Measurements from ENCODE around the gene CCR4.
A peak's percentile ranks its signal among the peaks of the same experiment; 100 is the strongest.
"Not testable (repeated sequence)": the region's sequence is repeated elsewhere in the genome, so short reads cannot be mapped to it uniquely, and the experiment has no call there.

The CCR4 gene

DNA sequence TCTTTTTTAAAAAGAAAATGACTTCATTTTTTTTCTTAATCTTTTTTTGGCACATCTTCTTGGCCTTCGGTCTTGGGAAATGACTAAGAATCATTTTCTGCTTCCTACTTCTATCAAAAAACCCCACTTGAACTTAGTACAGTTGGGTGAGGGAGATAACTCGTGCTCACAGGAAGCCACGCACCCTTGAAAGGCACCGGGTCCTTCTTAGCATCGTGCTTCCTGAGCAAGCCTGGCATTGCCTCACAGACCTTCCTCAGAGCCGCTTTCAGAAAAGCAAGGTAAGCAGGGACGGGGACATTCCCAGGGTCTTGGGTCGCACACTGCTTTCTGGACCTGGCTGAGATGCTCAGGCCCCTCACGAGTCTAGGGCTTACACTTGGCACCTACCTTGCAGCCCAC, at the start of gene CCR4:
Gene CCR4 (plus strand): TSS at position 235 of the 402 bp plus-strand sequence. CDS start 1,779 bp downstream, outside the sequence.
- no peak for DNase-seq

DNA sequence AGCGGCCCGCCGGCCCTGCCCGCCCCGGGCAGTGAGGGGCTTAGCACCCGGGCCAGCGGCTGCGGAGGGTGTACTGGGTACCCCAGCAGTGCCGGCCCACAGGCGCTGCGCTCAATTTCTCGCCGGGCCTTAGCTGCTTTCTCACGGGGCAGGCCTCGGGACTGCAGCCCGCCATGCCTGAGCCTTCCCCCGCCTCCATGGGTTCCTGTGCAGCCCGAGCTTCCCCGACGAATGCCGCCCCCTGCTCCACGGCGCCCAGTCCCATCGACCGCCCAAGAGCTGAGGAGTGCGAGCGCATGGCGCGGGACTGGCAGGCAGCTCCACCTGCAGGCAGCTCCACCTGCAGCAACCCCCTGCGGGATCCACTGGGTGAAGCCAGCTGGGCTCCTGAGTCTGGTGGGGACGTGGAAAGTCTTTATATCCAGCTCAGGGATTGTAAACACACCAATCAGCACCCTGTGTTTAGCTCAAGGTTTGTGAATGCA, 48.5 kb upstream of the CCR4 start:
- DNase-seq, result peak; percentile 42 to 44

DNA sequence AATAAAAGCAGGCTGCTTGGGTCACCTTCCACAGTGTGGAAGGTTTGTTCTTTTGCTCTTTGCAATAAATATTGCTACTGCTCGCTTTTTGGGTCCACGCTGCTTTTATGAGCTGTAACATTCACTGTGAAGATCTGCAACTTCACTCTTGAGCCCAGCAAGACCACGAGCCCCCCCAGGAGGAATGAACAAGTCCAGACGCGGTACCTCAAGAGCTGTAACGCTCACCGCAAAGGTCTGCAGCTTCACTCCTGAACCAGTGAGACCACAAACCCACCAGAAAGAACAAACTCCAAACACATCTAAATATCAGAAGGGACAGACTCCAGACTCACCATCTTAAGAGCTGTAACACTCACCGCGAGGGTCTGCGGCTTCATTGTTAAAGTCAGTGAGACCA, 47.5 kb upstream of the CCR4 start:
- DNase-seq, result no peak

DNA sequence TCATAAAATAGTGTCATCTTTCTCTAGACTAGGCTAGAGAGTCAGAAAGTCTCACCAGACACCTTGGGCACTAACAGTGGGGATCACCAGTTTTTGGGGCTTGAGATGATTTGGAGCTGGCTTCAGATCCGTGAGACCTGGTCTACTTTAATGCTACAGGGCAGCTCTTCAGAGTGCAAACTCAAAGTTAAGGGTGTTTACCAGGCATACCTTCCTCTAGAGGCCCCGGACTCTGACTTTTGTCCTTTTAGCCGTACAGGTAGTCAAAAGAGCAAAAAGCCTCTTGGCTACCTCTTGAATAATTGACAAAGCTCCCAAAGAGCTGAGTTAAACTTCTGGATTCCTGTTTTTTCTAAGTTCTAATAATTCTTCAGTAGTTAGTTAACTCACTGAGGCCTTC, 41.4 kb upstream of the CCR4 start:
- DNase-seq, result no peak

DNA sequence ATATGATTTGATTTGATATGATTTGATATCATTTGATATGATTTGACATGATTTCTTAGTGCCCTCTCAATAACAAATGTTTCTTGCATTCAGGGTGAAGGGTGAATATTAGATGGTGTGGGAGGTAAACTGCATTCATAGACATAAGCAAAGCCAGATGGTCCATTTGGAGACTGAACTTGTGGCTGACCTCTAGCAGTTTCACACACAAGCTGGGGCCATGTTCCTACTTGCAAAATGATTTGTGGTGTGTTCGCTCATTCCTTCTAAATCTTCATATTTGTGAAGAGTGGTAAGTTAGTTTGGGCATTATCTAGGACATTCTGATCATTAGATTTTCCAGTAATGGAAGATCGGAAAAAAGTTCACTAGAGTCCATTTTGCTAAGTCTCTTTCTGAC, 40.5 kb upstream of the CCR4 start:
- DNase-seq, result no peak

DNA sequence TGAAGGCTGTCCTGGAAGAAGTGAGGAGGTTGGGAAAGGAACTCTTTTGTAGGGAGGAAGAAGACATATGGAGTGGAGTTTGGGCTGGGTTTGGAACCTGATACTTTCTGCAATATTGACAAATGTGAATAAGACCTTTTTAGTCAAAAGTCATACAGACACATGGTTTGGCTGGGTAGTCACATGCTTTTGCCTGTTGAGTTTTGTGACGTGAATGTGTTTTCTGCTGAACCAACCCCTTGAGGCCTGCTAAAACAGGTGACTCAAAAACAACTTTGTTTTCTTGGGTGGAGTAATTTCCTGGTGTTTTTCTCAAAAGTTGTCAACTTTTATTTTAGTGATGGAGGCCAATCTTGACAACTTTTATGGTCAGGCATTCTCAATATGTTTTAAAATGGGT, 39.4 kb upstream of the CCR4 start:
- DNase-seq, result no peak

DNA sequence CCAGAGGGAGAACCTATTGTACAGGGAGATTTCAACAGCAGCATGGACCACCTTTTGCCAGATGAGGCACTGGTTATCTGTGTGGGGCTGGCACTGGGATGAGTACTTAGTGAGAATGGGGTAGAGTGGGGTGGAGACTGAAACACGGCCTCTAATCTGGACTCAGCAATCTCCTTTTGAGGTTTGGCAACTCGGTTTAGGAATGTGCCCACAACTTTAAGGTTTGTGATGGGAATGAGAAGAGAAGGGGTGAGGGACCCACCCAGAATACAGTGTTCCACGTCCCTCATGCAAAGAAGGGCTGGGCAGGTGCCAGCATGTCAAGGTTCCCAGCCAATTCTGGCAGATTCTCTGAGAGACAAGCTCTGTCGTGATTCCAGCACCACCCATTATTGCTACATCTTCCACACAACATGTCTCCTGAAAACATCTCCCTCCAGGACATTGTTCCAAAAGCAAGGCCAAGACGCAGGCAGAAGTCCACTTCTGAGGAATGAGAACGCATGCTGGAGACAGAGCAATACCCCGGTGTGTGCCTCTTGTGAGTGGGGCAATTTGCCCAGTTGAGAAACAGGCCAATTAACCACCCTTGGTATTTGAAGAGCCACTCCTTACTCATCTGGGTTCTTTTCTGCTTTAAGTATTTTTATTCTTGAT, 37.5 kb upstream of the CCR4 start:
- DNase-seq, result no peak

DNA sequence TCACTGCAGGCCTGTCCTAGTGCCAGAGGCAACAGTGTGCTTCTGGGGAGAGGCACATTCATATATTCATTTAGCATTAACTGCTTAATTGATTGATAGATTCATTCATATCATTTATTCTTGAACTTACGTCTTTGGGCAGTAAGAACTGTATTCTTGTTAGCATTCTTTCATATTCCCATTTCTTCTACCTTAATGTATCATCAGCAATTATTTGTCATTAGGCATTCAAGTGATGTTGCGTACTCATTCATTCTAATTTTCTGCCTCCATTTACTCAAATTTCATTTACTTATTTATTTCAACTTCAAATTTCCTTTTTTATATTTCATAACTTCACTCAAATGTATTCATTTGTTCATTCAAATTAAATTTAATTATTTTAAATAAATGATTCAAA, 31.5 kb upstream of the CCR4 start:
- no peak for DNase-seq

DNA sequence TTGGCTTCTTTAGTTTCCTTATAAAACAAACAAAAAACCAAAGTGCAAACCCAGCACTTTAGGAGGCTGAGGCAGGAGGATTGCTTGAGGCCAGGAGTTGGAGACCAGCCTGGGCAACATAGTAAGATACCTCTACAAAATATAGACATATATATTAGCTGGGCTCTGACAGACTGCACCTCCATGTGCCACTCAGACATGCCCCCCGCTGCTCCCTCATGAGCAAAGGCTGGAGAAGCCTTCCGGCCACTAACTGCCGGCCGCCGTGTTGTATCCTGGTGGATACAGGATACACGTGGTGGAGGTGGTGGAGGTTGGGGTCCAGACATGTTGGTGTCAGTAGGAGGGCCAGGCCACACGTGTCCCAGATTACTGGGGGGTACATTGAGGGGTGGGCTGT, 29.4 kb upstream of the CCR4 start:
- no peak for DNase-seq

DNA sequence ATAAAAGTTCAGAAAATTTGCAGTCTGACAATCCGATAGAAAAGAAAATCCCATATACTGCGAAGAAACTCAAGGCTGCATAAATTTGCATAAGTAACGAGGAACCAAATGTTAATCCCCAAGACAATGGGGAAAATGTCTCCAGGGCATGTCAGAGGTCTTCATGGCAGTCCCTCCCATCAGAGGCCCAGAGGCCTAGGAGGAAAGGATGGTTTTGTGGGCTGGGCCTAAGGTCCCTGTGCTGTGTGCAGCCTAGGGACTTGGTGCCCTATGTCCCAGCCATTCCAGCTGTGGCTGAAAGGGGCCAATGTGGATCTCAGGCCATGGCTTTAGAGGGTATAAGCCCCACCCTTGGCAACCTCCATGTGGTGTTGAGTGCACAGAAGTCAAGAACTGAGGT, 21.3 kb upstream of the CCR4 start:
- no peak for DNase-seq

DNA sequence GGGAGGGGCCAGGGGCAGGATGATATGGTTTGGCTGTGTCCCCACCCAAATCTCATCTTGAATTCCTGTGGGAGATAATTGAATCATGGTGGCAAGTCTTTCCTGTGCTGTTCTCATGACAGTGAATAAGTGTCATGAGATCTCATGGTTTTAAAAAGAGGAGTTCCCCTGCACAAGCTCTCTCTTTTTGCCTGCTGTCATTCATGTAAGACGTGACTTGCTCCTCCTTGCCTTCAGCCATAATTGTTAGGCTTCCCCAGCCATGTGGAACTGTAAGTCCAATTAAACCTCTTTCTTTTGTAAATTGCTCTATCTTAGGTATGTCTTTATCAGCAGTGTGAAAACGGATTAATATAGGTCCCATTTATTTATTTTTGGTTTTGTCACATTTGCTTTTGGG, 20.2 kb upstream of the CCR4 start:
- DNase-seq, result not testable (repeated sequence)

DNA sequence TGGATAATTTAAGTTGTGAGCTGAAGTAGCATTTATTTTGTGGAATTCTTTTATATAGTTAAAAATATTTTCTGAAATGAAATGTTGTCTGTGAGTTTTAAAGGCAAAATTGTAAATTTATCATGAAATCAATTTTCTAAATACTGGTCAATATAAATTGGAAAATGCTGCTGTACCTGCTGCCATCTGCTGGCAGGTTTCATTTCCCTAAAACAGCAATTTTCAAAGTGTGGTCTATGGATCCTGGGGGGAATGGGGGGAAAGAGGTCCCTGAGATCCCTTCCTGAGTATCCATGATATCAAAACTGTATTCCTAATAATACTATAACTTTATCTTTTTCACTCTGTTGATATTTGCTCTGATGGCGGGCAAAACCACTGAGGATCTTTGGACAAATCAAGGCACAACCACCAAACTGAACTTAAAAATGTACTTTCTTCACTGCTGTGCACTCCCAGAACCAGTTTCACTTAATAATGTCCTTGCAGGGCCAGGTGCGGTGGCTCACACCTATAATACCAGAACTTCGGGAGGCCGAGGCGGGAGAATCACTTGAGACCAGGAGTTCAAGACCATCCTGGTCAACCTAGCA, 17.2 kb upstream of the CCR4 start:
- DNase-seq, result no peak

DNA sequence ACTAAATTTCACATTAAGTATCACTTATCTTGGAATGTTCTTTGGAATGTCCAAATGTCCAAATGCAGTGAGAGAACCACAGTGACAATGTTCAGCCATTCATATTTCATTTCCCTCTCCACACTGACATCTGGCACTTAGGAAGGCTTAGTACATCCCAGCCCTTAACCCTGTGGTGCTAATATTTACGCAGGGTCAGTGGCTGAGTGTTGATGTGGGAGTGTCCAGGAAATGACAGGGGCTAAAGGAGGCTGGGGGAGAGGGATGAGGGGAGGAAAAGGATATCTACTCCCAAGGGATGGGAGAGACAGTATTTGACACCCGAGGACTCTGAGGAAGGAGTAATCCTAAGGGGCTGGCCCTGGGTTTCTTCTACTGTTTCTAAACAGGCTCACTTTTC, 14.1 kb upstream of the CCR4 start:
- DNase-seq, result peak in 1 of 2 experiments; percentile 7

DNA sequence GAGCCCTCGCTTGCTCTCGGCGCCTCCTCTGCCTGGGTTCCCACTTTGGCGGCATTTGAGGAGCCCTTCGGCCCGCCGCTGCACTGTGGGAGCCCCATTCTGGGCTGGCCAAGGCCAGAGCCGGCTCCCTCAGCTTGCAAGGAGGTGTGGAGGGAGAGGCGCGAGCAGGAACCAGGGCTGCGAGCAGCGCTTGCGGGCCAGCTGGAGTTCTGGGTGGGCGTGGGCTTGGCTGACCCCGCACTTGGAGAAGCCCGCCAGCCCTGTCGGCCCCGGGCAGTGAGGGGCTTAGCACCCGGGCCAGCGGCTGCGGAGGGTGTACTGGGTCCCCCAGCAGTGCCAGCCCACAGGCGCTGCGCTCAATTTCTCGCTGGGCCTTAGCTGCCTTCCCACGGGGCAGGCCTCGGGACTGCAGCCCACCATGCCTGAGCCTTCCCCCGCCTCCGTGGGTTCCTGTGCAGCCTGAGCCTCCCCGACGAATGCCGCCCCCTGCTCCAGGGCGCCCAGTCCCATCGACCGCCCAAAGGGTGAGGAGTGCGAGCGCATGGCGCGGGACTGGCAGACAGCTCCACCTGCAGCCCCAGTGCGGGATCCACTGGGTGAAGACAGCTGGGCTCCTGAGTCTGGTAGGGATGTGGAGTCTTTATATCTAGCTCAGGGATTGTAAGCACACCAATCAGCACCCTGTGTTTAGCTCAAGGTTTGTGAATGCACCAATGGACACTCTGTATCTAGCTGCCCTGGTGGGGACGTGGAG, 11.7 kb upstream of the CCR4 start:
- DNase-seq, result not testable (repeated sequence)

DNA sequence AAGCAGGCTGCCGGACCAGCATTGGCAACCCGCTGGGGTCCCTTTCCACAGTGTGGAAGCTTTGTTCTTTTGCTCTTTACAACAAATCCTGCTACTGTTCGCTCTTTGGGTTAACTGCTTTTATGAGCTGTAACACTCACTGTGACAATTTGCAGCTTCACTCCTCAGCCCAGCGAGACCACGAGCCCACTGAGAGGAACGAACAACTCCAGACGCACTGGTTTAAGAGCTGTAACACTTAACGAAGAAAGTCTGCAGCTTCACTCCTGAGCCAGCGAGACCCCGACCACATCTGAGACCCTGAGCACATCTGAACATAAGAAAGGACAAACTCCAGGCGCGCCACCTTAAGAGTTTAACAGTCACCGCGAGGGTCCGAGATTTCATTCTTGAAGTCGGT, 10.7 kb upstream of the CCR4 start:
- DNase-seq, result no peak

DNA sequence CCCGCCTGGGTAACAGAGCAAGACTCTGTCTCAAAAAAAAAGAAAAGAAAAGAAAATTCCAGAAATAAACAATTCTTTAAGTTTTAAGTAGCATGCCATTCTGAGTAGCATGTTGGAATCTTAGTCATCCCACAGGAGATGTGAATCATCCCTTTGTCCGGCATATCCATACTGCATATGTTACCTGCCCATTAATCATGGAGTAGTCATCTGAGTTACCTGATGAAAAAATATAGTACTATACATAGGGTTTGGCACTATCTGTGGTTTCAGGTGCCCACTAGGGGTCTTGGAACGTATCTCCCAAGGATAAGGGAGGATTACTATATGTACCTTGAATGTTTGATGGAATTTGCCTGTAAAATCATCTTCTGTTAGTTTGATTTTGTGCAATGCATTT, 6.3 kb upstream of the CCR4 start:
- DNase-seq, result no peak

DNA sequence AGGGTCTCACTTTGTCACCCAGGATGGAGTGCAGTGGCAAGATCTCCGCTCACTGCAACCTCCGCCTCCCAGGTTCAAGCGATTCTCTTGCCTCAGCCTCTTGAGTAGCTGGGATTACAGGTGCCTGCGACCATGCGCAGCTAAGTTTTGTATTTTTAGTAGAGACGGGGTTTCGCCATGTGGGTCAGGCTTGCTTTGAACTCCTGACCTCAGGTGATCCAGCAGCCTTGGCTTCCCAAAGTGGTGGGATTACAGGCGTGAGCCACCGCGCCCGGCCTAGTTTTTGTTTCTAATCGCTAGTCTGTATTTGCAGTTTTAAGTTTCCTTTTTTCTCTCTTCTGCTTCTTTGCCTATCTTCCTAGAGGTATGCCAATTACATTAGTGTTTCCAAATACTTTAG, 5.8 kb upstream of the CCR4 start:
- DNase-seq, result not testable (repeated sequence)

DNA sequence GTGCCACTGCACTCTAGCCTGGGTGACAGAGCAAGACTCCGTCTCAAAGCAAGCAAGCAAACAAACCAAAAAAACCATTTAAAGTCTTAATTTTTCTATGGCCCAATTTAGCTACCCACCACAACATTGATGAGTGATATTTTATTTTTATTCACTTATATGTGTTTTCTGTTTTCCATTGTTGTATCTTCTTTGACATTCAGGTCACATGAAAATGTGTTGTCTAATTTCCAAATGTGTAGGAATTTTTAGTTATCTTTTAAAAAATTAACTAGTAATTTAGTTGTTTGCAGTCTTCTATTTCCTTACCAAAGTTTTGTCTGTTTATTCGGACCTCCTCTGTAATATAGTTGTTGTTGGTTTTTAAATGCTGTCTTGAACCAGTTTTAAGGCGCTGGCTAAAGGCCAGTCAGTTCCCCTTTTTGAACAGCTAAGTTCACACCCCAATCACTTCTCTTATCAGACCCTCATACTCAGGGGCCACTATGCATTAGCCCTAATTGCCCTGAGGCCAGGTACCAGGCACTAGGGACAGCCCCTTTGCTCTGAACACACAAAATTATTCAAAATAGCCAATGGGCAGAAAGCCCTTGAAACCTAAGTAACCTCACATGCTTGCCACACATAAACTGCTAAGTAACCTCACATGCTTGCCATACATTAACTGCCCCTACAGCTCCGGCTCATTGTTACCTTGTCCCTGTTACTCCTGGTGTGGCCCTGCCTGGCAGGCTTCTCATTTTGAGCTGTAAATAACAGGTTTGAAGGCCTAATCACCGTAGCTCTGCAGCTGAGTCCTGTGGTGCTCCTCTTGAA, 4.3 kb upstream of the CCR4 start:
- no peak for DNase-seq

DNA sequence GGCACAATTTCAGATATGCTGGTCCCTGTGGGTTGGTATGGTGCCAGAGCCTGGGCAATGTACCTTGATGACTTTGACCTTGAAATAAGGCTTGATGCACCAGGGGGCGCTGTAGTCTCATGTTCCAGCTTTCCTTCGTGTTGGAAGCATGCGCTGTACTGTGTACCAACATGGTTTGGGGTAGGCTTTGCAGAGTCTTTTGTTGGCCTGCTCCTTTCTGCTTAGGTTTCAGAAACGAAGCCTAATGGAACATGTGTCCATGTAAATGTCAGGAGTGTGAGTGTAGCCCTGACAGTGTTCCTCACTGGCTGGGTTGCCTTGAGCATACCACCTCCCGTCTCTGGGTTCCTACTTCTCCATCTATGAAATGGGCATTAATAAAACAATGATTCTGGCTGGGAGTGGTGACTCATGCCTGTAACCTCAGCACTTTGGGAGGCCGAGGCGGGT, 3.6 kb upstream of the CCR4 start:
- peak; percentile 91 to 92 for DNase-seq

DNA sequence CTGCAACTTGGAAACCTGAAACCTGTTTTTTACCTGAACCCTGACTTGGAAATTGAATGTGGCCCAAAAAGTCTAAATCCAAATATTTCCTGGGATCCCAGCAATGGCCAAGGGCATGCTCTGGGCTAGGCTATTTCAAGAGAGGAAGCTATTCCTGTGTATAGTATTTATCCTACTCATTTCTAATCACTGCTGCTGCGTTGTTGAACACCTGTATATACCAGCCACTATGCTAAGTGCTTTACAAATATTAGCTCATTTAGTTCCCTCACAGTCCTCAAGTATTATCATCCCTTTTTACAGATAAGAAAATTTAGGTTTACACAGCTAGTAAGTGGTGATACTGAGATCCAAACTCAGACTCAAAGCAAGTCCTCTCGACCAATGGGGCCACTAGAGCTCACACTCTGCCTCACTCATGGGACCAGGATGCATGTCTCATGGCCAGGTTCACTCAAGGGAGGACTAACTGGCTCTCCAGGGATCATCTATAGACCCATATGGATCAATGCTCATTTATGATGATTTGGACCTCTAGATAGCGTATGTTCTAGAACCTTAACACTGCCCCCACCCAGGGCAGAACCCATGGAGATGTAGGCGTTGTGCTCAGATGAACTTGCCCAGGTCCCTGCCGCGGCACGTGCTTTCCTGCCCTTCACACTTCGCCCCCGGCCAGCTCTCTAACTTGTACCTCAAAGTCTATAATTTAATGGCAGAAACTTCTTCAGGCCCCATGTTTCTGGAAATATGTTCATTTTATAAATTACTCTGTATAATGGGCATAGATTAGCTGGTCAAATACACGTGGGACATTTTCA, 2.6 kb upstream of the CCR4 start:
- no peak for DNase-seq

DNA sequence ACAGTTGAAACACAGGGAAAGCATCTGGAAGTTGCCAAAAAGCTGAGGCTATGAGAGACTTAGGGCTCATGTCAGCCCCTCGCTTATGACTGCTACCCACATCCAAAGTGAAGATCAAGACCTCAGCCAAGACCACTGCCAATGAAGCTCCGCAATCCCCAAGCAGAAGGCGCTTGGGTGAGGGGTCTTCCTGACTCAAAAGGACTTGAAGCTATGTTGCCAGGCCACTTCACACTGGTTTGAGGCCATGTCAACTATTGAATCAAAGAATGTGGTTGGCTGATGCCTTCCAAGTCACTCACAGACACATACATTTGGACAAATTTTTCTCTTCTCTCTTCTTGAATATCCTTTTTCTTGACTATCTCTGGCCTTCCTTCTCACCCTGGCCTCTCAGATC, 928 bp upstream of the CCR4 start:
- no peak for DNase-seq

DNA sequence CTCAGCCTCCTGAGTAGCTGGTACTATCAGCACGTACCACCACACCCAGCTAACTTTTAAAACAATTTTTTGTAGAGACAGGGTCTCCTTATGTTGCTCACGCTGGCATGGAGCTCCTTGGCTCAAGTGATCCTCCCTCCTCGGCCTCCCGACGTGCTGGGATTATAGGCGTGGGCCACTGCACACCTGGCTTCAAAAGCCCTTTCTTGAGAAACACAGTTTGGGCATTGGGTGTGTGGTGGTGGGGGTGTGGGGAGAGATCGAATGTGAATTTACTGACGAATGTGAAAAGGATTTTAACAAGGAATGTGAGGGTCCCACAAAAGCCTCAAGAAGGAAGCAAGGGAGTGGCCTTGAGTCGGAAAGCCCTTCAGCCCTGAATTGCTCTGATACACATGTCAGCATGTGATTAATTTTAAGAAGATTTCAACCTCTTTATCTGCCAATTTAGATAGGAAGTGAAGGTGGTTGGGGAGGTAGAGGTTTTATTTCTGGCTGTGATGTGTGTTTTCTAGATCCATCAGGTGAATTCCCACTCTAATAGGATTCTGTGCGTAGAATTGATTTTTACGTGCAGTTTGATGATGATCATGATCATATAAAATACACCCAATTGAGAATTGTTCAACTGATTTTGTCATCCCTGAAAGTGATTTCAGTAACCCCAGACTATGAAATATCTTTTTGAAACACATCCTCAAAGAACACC, 1.1 kb downstream of the CCR4 start:
- DNase-seq, result no peak

All from SHP77 (cell line).